GM06990 (cell line): ENCODE measurements around the gene SORBS2.

Experiments
- DNase-seq: peaks from one replicate; pipeline ENCODE4 v3.0.0-alpha.2; 2011; ENCODE audit not compliant: insufficient read length; ENCODE audit errors: extremely low read depth
- H3K27me3 ChIP-seq: replicated peaks from 2 replicates; pipeline ENCODE4 v1.6.0; 2011; ENCODE audit warnings: low read length; ENCODE audit not compliant: control insufficient read depth, insufficient read depth
- H3K36me3 ChIP-seq: 2 replicates; pipeline ENCODE4 v1.5.1; 2011; ENCODE audit warnings: low read length; ENCODE audit not compliant: control insufficient read depth, insufficient read depth
- H3K4me3 ChIP-seq: replicated peaks from 2 replicates; pipeline ENCODE4 v1.5.1; 2011; ENCODE audit warnings: low read depth, mild to moderate bottlenecking, control low read depth, low read length
- TF ChIP-seq, protein P1 (sequence below): IDR thresholded peaks from 2 replicates; pipeline ENCODE4 v1.5.1; 2011; ENCODE audit warnings: low read length, control low read depth, mild to moderate bottlenecking, inconsistent platforms; ENCODE audit not compliant: insufficient read depth, poor library complexity, severe bottlenecking

Gene SORBS2

DNA sequence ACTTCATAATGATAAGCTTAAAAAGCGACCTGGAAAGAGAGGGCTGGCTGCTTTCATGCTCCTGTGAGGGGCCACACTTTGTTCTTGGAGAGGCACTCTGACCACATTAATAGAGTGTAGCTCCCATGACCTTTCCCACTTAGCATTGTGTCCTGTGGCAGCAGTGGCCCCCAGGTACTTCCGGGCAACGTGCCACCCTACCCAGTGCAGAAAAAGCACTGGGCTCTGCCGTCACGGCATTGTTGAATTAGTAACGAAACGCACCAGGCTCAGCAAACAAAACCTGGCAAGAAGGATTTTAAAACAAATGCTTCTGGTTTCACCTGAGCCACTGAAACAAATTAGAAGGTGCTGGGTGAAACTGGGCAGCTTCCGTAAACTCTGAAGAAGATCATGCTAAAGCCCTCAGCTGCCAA, 5.4 kb upstream of the SORBS2 start:
- DNase-seq, result no peak
- Histone ChIP-seq H3K36me3 (no peaks in the 10 kb centered on the region), H3K4me3 (no peak overlapping the region), H3K27me3 (no peaks in the 10 kb centered on the region)
- TF ChIP-seq, protein P1, sequence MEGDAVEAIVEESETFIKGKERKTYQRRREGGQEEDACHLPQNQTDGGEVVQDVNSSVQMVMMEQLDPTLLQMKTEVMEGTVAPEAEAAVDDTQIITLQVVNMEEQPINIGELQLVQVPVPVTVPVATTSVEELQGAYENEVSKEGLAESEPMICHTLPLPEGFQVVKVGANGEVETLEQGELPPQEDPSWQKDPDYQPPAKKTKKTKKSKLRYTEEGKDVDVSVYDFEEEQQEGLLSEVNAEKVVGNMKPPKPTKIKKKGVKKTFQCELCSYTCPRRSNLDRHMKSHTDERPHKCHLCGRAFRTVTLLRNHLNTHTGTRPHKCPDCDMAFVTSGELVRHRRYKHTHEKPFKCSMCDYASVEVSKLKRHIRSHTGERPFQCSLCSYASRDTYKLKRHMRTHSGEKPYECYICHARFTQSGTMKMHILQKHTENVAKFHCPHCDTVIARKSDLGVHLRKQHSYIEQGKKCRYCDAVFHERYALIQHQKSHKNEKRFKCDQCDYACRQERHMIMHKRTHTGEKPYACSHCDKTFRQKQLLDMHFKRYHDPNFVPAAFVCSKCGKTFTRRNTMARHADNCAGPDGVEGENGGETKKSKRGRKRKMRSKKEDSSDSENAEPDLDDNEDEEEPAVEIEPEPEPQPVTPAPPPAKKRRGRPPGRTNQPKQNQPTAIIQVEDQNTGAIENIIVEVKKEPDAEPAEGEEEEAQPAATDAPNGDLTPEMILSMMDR, result no peak

DNA sequence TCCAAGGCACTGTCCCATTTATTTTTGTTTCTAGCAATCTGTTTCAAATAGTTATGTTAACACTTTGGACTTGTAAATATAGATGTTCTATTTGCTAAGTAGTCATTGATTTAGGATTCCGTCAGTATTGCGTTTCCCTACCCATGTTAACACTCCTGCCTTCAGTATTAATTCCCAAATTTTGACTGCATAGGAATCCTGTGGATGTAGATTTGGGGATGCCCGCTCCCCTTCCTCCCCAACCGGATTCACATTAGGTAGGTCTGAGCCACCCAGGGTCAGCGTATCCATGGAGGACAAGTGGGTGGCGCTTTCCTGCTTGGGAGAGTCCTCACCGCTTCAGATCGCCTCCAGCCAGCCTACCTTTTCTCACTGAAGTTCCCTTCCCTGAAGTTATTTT, 1.1 kb upstream of the SORBS2 start:
- Histone ChIP-seq H3K27me3 (no peaks in the 10 kb centered on the region), H3K36me3 (no peaks in the 10 kb centered on the region), H3K4me3 (no peak overlapping the region)
- no peak for DNase-seq
- TF ChIP-seq, protein P1, result no peak

DNA sequence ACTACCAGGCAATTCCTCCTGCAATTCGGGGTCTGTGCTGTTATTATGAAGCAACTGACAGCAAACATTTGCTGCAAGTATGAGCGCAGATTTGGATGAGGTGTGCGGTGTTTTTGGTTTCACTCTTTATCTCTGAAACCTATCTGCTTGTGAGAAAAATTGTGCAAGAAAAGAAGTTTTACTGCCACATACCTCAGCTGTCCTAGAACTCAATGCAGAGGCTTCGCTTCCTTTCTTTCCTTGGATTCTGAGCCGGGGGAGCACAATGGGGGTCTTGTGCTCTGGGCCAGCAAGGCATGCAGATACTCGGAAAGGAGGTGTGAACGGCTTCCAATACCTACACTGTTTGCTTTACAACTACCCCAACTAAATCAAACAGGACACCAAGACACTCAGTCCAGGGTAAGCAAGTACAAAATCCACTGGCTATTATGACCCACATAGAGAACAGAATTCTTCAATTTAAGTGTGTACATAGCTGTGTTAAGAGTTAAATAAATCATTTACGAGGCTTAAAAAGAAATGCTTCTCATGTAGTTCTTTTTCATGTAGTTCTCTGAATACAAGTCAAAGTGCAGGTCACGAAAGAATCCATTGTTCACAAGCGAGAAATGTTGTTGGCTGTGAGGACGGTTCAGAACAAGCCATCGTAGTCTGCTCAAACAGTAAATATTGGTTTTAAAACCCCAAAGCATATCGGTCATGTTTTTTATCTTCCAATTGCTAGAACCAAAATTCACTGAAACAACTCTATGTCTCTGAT, 1.1 kb downstream of the SORBS2 start:
- peak overlapping the region; percentile 12 for H3K4me3 ChIP-seq
- H3K36me3 ChIP-seq, result no peaks in the 10 kb centered on the region
- no peak for DNase-seq
- H3K27me3 ChIP-seq, result no peaks in the 10 kb centered on the region
- TF ChIP-seq, protein P1, result no peak

DNA sequence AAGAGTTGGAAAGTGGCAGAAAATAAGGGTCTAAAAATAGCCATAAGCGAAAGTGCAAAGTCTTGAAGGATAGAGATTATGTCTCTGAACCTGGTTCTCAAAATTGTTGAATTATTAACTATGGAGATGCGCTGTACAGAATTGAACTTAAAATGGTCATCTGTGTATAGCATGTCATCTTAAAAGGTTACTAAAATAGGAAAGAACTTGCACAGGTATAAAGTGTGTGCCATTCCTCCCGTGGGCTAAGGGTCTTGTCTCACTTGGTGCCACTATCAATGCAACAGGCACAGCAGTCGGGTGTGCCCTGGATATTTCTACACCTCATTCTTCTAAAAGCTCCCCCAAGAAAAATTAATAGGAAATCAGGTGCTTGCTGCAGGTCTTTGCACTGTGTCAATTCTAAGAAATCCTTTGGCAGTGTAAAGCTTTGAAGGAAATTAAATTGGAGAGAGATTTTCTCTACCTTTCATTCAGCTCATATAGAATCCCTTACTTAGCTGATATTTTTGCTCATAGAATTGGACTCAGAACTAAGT, 2.4 kb downstream of the SORBS2 start:
- H3K4me3 ChIP-seq, result no peak overlapping the region
- no peak for DNase-seq

DNA sequence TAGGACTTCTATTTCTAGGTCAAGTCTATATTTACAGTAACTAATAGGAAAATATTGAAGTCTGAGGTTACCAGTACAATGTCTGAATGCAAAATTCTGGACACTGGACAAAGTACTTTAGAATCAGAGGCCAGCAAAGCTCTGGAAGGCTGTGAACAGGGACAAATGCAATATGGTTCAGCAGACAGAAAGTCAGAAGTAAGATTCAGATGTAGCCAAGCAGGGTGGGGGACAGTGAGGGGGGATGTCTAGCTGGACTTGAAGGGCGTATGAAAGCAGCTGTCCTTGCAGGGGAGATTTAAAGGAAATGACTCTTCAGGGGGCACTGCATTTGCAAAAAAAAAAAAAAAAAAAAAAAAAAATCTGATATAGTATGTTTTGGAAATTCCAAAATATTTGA, 2.9 kb downstream of the SORBS2 start:
- Histone ChIP-seq H3K36me3 (no peaks in the 10 kb centered on the region), H3K27me3 (no peaks in the 10 kb centered on the region), H3K4me3 (no peak overlapping the region)
- TF ChIP-seq, protein P1, result no peak
- no peak for DNase-seq

More for the DNA sequence above, 2.4 kb downstream of the SORBS2 start:
- no peaks in the 10 kb centered on the region for H3K27me3 ChIP-seq
- TF ChIP-seq, protein P1, result no peak
- H3K36me3 ChIP-seq, result no peaks in the 10 kb centered on the region

DNA sequence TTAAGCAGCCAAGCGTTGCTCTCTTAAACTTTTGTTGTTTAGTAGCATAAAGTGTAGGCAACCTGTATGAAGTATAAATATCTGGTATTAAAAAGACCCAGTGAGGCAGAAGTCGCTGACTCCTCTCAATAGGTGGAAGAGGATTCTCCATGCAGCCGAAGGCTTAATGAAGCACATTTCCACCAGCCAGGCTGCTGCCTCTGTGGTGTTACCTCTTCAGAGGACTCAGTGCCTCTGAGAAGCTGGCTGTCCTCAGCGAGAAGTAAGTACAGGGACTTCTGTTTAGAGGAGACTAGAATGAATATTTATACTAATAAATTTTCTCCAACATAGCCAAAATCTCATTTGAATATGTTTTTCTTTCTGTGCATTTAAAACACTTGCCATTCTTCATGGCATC, 6.0 kb downstream of the SORBS2 start:
- TF ChIP-seq, protein P1, result no peak
- no peaks in the 10 kb centered on the region for H3K36me3 ChIP-seq
- H3K4me3 ChIP-seq, result no peak overlapping the region
- no peaks in the 10 kb centered on the region for H3K27me3 ChIP-seq
- DNase-seq, result no peak
